Hematopoietic multipotent progenitor cell treated with erythropoietin and hydrocortisone succinate and interleukin-3 and kit ligand, for 8 days (in vitro differentiated cells): ENCODE measurements around the gene HIPK2.
A peak's percentile ranks its signal among the peaks of the same experiment; 100 is the strongest.

Source experiments
- DNase-seq: peaks from one replicate; pipeline ENCODE4 v3.0.0-alpha.2; 2015

HIPK2 gene

GRCh38 chr7:139733751-139734150 lies 44.0 kb downstream of the HIPK2 start:
- DNase-seq = no peak

DNA sequence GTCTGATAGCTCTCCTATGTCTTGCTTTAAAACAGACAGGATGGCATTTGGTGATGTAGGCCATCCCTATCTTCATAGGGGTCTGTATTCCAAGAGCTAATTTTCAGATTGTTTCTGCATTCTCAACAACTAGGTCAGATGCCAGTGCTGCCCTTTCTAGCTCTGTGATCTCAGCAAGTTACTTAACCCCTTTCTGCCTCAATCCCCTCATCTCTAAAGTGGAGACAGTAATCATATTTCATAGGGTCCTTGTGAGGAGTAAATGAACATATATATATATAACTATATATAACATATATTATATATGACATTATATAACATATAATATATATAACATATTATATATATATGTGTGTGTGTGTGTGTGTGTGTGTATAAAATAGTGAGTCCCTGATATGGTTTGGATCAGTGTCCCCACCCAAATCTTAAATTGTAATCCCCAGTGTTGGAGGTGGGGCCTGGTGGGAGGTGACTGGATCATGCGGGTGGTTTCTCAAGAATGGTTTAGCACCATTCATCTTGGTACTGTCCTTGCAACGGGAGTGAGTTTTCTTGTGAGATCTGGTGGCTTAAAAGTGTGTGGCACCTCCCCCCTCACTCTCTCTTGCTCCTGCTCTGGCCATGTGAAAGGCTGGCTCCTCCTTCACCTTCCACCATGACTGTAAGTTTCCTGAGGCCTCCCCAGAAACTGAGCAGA lies 45.2 kb downstream of the HIPK2 start:
- no peak for DNase-seq

DNA sequence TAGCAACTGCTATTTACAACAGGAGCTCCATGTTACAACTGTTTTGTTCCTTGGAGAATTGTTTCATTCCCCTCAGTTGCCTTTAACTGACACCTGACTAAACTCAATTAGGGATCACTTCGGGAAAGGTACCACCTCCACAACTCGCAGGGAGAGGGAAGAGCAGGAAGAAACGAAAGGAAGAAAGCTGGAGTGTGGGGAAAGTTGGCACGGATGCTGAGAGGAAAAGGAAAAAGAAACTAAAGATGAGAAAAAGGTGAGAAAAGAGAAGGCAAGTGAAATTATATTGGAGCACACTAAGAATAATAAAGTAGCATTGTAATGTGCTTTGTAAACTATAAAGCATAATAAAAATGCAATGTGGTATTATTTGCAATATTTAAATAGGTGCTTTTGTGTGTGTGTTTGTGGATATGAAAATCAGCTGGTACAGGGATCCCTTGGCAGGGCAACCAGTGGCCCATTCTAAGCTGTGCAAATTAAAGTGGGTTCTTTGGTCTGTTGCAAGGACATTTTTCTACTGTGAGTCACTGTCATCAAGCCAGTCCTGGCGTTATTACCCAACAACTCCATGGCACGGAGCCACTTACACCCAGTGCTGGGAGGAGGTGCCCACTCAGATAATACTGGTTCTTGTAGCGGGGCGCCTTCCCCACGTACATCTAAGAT lies 45.9 kb downstream of the HIPK2 start:
- peak; percentile 69 for DNase-seq

GRCh38 chr7:139730746-139731612 lies 46.8 kb downstream of the HIPK2 start:
- DNase-seq = peak; percentile 6

DNA sequence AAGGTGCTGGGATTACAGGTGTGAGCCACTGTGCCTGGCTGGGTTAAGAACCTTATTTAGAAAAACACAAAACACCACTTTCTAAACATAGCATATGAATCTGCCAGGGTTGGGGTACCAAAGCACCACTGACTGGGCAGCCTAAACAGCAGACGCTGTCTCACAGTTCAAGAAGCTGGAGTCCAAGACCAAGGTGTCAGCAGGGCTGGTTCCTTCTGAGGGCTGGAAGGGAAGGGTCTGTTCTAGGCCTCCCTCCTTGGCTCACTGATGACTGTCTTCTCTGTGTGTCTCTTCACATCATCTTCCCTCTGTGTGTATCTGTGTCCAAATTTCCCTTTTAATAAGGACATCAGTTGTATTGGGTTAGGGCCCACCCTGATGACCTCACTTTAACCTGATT lies 49.6 kb downstream of the HIPK2 start:
- no peak for DNase-seq

GRCh38 chr7:139727151-139727705 lies 50.6 kb downstream of the HIPK2 start:
- no peak for DNase-seq

DNA sequence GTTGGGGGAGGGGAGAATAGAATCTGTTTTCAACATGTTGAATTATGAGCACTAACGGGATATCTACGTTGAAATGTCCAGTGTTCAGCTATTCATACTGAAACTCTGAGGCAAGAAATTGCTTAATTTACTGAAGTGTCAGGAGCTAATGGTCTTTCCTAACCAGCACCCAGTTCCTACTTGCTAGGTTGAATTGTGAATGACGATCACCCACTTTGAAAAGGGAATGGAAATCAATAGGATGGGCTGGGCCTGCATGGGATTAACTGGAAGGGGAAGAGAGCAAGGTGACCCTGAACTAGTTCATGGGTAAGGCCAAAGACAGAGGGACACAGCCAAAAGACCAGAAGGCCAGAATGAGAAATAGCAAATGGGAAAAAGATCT lies 51.3 kb downstream of the HIPK2 start:
- no peak for DNase-seq

GRCh38 chr7:139725858-139726484 lies 51.8 kb downstream of the HIPK2 start:
- no peak for DNase-seq

GRCh38 chr7:139725077-139725476 lies 52.7 kb downstream of the HIPK2 start:
- DNase-seq = no peak

GRCh38 chr7:139722604-139723003 lies 55.2 kb downstream of the HIPK2 start:
- no peak for DNase-seq

DNA sequence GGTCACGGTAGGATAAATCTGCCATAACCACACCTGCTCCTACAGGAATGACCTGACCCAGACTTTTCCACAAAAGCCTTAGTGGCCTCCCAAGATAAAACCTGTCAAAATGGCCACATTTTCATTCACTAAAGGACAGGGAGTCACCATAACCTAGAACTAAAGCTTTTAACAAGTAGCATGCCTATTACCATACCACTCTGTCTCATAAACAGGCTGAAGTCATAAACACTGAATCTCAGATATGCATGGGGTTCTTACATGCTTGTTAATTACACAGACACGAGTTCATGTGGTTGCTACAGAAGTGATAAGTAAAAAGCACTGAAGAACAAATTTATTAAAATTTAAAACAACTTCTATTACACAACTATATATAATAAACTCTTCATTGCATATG lies 56.0 kb downstream of the HIPK2 start:
- DNase-seq = no peak

DNA sequence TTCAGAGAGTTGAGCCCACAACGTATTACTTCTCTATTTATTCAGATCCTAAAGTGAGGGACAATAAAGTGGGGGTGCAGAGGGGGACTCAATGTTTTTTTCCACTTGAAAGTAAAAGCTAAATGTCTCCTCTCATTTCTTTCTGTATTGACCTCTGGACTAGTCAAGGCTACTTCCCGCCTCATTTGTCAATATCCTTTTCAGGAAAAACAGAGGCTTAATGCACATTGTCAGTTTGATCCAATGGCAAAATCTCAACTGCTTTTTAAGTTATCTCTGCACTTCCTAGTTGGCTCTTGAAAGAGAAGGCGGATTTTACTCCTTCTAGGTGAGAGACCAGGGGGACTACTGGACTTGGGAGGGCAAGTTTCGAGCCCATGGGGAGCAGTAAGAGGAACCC lies 56.4 kb downstream of the HIPK2 start:
- no peak for DNase-seq

DNA sequence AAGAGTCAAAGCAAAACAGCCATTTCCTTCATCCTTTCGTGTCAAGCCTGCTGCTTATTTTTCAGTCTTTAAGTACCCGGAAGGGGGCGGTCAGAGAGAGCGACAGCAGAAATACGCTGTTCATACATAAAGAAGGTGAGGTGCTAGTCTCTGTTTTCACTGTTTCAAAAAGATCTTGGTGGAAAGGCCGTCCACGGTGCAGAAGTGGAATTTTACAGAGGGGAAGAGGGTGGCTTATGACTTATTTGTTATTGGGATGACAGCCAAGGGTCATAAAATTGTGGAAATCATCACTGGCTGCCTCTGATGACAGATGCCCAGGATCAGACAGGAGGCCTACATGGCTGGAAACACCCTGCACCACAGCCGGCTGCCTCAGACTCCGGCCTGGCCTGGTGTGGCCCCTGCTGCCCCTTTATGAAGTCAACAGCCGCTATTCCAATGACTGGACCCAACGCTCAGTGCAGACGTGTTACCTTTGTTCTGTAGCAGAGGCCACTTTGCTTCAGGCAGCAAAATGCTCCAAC lies 57.0 kb downstream of the HIPK2 start:
- no peak for DNase-seq

DNA sequence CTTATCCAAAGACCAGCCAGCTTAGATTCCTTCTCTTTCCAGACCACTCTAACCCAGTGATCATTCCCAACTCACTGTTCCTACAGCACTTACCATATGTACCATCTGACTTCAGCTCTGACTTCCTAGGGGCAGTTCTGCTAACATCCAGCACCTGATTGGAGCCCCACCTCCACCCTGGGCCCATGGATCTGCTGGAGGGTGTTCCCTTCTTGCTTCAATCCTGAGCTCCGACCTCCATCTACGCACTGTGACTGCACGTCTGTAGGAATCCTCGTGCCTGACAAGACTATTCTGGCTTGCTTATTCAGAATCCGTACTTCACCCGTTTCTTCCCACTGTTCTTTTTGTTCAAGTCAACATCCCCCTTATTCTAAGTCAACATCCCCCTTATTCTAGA lies 57.6 kb downstream of the HIPK2 start:
- DNase-seq = no peak

GRCh38 chr7:139718859-139719258 lies 58.9 kb downstream of the HIPK2 start:
- DNase-seq = peak; percentile 43

- no peak for DNase-seq
These were observed 59.7 kb downstream of the HIPK2 start for GRCh38 chr7:139718141-139718540.

DNA sequence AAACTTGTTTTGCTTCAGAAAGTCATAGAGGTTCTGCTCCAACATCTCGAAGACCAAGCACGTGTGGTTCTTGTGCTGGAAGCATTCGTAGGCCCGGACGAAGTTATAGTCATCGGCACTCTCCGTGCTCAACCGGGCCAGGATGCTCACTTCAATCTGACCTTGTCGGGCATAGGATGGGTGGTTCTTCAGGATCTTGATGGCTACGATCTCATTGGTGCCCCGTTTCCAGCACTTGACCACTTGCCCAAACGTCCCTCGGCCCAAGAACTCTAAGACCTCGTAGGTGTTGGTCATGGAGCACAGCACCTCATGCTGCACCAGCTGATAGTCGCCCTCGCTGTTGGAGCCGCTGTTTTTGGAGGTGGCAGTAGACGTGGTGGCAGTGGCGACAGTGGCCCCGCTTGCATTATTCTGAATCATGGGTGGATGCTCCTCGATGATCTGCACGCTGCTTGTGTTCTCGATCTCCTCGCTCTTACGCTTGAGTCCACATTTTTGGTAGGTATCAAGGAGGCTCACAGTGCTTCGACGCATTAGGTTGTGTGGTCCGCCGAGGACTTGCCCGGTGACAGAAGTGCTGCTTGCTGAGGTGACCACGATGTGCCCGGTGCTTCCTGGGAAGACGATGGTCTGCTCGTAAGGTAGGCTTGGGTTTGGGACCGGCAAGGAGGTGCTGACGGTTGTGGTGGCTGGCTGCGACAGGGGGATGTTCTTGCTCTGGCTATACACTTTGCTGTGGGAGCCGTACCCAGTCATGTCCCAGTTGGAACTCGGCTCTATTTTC lies 61.4 kb downstream of the HIPK2 start:
- DNase-seq = no peak

DNA sequence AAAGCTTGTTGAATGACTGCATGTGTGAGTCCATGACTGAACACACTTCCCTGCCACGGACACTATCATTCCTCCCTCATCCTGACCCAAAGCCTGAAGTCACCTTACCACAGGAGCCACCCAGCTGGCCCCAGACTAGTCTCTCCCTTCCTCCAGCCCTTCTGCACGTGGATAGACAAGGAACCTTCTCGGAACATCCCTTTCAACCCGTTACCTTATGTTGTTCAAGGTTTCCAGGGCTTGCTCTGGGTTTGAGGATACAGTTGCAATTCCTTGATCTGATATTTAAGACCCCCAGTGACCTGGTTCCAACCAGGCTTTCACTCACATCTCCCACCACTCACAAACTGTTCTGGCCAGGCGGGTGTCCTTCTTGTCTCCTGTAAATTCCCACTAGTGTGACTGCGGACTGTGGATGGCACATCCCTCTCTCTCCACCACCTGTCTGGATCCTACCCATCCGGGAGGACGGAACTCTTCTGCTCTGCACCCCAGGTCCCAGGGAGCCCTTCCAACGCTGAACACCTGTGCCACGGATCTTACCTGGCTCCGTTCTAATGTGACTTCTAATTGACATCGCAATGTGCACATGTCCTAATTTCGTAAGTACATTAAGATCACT lies 62.5 kb downstream of the HIPK2 start:
- DNase-seq = no peak

- DNase-seq = no peak
These were observed 63.5 kb downstream of the HIPK2 start for GRCh38 chr7:139714163-139714901.

DNA sequence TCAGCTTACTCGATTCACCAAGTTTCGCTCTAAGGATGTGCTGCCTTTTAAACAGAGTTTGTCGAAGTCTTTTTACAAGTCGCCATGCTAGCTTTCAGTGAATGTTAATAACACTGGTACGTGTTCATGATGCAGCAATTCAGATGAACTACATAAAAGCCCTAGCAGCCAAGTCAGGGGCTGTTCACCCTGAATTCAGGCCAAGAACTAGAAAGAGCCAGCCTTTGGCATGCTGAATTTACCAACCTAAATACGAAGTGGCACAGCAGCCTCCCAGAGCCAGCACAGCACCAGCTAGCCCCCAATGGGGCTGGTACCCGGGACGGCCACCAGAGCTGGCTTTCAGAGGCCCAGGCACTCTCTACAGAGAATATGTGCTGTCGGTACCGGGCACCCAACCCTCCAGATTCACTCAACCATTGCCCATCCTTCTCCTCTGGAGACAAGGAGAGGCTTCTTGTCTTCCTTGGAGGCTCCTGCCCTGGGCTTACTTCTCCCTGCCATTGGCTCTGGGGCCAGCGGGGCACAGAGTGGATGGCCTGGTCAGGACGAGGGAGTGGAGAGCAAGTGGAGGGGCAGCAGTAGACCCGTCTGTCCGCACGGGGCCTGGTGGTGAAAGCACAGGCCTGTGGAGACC lies 64.2 kb downstream of the HIPK2 start:
- no peak for DNase-seq
